GM18868 (cell line): ENCODE measurements around the gene DPP10.

ENCODE experiments used
- ATAC-seq: cut with Tn5 transposase; IDR thresholded peaks from one replicate; pipeline ENCODE4 v1.9.1; 2021; ENCODE audit warnings: mild to moderate bottlenecking, moderate library complexity; ENCODE audit not compliant: unreplicated experiment

The DPP10 gene

GRCh38 chr2:115533081-115533480, 1090.6 kb downstream of the DPP10 start:
- ATAC-seq: no peak

DNA sequence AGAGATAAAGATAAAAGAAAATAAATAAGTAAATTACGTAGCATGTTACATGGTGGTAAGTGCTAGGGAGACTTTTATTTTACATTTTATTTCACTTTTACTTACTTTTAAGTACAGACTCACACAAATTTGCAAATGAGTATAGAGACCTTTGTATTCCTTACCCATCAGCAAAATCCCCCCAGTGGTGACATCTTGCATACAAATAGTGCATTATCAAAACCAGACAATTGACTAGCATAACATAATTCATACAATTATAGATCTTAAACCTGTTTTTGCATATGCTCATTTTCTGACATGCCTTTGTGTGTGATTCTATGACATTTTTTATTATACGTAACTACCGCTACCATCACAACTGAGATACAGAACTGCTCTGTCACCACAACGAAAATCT, 1099.4 kb downstream of the DPP10 start:
- no peak for ATAC-seq

GRCh38 chr2:115542331-115542730, 1099.9 kb downstream of the DPP10 start:
- ATAC-seq: no peak

- ATAC-seq: no peak
These were observed 1100.6 kb downstream of the DPP10 start for GRCh38 chr2:115543024-115543423.

- ATAC-seq: no peak
These were observed 1101.0 kb downstream of the DPP10 start for GRCh38 chr2:115543461-115543860.

- ATAC-seq: no peak
These were observed 1107.2 kb downstream of the DPP10 start for GRCh38 chr2:115549611-115550130.

- ATAC-seq: no peak
These were observed 1110.3 kb downstream of the DPP10 start for GRCh38 chr2:115552726-115553125.

GRCh38 chr2:115554153-115554552, 1111.7 kb downstream of the DPP10 start:
- ATAC-seq: no peak

GRCh38 chr2:115558725-115559124, 1116.3 kb downstream of the DPP10 start:
- no peak for ATAC-seq

DNA sequence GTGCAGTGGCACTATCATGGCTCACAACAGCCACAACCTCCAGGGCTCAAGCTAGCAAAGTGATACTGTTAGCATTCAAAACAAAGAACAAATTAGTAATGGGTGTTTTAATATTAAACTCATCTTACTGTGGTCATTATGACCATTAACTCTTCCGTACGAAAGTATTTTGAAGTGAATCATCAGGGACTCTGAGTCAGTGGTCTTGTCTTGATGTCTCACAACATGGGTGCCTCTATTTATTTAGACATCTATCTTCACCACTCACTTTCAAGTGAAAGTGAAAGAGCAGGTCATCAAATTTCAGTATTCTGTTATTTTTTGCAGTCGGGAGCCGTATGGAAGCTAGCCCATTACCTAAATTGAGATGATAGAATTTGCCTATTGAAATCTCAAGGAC, 1118.2 kb downstream of the DPP10 start:
- no peak for ATAC-seq

GRCh38 chr2:115568643-115569042, 1126.2 kb downstream of the DPP10 start:
- no peak for ATAC-seq

DNA sequence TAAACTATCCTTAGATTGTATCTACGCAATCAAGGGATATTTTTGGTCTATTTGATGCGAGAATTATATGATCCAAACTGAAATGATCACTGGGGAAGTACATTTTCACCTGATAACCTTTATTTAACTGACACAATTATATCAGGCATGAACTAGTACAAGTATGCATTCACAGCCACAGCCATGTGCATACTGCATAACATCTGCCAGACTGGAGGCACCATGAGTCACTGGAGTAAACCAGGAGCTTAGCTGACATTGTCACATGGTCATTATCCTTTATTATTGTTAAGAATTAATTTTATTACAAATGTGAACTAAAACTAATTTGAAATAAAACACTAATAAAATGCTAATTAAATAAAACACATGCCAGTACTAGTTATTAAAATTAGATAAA, 1127.1 kb downstream of the DPP10 start:
- no peak for ATAC-seq

- ATAC-seq: no peak
These were observed 1130.3 kb downstream of the DPP10 start for GRCh38 chr2:115572746-115573145.

- no peak for ATAC-seq
These were observed 1131.3 kb downstream of the DPP10 start for GRCh38 chr2:115573756-115574155.

GRCh38 chr2:115574667-115575066, 1132.2 kb downstream of the DPP10 start:
- no peak for ATAC-seq

DNA sequence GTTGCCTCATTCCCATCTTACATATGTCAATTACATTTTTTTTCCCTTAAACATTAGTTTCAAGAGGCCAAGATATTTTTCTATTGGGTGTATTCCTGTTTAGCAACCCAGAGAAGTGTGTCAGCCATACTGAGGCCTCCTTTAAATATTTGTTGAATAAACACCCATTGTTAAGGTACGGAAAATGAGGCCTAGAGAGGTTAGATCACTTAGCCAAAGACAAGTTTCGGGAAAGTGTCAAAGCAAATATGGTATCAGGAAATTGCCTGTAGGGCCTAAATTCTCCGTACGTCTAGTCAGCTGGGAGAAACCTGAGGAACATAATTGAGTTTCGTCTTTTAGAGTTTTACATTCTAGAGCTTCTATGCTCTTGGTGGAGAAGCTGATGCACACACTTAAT, 1138.3 kb downstream of the DPP10 start:
- ATAC-seq: no peak

- ATAC-seq: no peak
These were observed 1142.1 kb downstream of the DPP10 start for GRCh38 chr2:115584507-115584906.

DNA sequence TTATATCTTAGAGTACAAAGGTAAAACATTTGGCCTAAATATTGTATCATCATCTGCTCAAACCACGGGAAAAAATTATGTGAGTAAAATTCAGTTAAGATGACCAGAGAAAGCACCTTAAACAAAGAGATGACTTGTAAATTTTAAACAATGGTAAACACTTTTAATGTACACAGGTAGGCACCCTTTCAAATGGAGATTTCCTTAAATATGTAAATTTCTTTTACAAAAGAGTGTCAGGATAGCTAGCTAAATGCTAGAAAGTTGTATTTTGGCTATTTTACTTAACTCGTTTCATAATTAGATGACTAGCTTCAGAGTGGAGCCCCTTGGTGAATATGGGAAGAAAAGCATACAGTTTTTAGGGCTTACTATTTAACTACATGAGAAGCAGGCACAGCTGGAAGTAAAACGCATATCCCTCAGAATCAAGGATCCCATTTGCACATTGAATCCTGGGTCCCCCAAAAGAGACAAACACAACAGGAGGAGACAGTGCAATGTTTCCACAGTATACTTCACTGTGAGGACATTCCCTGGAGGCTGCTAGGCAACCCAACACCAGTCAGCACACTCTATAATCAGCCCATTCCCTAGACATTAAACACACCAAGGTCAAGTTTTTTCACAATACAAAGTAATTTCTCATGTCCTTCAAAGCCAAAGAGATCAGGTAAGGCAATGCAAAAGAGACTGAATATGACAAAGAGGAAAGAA, 1154.4 kb downstream of the DPP10 start:
- ATAC-seq: no peak

DNA sequence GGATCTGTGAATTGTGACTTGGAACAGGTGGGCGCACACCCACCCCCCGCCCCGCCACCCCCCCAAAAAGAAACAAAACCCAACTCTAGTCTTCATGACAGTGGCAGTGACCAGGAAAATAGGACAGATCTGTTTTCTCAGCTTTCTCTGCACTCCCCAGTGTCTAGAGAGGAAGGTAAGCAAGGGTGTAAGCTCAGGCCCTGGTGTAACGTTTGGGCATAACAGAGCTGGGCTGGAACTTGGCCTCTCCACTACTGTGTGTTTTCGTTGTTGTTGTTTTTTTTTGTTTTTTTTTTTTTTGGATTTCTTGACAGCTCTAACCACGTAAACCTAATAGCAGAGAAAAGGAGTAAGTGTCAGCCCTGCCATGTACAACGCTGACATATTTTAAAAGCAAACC, 1160.8 kb downstream of the DPP10 start:
- no peak for ATAC-seq

GRCh38 chr2:115606350-115606749, 1163.9 kb downstream of the DPP10 start:
- no peak for ATAC-seq

DNA sequence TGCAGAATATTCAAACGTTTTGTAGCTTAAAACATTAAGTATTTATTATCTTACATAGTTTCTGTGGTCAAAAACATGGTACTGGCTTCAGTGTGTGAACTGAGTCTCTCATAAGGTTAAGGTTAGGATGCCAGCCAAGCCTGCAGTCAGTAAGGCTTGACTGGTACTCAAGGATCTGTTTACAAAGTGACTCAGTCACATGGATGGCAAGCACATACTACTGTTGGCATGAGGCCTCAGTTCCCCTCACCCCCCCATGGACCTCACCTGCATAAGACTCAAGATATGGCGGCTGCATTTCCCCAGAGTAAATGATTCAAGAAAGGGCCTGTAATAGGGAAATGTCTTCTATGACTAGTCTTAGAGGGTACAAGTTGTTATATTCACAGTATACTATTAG, 1167.5 kb downstream of the DPP10 start:
- ATAC-seq: no peak

DNA sequence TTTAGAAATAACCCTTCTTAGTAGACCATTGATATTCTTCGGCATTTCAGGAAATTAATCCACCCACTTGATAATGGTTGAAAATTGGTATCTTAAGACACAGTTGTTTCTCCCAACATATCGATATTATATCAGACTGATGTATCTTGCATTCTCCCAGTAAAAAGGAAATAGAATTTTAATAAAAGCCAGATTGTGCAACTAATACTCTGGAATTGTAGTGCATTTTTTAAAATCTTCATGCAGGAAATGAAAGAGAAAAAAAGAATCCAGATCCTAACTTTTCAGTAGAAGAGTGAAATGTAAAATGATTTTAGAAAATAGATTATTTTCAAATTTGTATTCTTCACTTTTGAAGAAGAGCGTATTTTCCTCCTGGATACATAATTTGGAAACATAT, 1168.4 kb downstream of the DPP10 start:
- no peak for ATAC-seq

- ATAC-seq: no peak
These were observed 1181.9 kb downstream of the DPP10 start for GRCh38 chr2:115624332-115624731.
